KOPT-K1 (cell line): ENCODE measurements around the gene GLIS2.

ENCODE experiments used
- H3K27ac ChIP-seq: fragments of 200-600 bp; sonication (generic); 2 replicates; pipeline ENCODE4 v1.5.1; 2016; ENCODE audit warnings: antibody characterized with exemption, mild to moderate bottlenecking, low read depth, low read length; ENCODE audit not compliant: poor library complexity, severe bottlenecking
- H3K36me3 ChIP-seq: fragments of 200-600 bp; sonication (generic); 2 replicates; pipeline ENCODE4 v1.5.1; 2017; ENCODE audit warnings: antibody characterized with exemption, mild to moderate bottlenecking, low read length, moderate library complexity; ENCODE audit not compliant: insufficient read depth
- H3K9me3 ChIP-seq: fragments of 200-600 bp; sonication (generic); 2 replicates; pipeline ENCODE4 v1.5.1; 2017; ENCODE audit warnings: antibody characterized with exemption, low read length, mild to moderate bottlenecking; ENCODE audit not compliant: insufficient read depth, poor library complexity, severe bottlenecking

The GLIS2 gene

DNA sequence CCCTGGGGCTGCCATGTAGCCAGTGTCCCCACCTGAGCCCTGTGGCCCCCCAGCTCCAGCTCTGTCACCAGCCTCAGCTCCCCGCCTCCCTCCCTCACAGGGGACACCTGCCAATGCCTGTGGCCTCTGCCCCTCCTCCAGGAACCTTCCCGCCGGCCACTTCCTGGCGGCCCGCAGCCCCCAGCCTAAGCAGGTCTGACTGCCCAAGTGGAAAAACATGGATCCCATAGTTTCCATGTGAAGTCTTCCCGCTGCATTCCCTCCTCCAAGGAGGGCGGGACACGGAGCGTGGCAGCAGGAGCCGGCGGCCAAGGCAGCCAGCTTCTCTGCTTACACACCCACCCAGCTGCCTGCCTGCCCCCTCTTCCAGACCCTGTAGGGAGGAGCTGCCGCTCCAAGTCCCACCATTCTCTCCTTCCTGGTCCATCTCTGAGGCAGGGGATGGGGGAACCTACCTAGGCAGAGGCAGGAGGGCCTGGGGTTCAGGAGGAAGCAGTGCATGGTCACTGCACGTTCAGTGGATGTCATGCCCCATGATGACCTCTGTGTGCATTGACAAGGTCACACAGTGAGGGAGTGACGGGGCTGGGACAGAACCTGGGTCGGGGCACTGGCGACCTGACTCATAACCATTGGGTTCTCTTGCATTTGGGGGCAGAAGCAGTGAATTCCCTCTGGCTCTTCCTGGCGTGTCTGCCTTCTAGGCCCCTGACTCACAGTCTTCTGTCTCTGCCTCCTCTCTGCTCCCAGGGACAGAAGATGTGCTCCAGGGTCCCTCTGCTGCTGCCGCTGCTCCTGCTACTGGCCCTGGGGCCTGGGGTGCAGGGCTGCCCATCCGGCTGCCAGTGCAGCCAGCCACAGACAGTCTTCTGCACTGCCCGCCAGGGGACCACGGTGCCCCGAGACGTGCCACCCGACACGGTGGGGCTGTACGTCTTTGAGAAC, 64.5 kb downstream of the GLIS2 start:
- Histone ChIP-seq H3K9me3 (no peaks in the 10 kb centered on the region), H3K27ac (no peak overlapping the region), H3K36me3 (peaks cover 27% of the 10 kb centered on the region; the same call in 1 of the 2 replicates)

GRCh38 chr16:4381072-4381934, 65.4 kb downstream of the GLIS2 start:
- Histone ChIP-seq H3K36me3 (peaks cover 28% of the 10 kb centered on the region; the same call in 1 of the 2 replicates), H3K27ac (no peak overlapping the region), H3K9me3 (no peaks in the 10 kb centered on the region)

GRCh38 chr16:4381935-4382794, 66.3 kb downstream of the GLIS2 start:
- H3K9me3 ChIP-seq: no peaks in the 10 kb centered on the region
- H3K36me3 ChIP-seq: peaks cover 35% of the 10 kb centered on the region; the same call in 1 of the 2 replicates
- H3K27ac ChIP-seq: no peak overlapping the region

DNA sequence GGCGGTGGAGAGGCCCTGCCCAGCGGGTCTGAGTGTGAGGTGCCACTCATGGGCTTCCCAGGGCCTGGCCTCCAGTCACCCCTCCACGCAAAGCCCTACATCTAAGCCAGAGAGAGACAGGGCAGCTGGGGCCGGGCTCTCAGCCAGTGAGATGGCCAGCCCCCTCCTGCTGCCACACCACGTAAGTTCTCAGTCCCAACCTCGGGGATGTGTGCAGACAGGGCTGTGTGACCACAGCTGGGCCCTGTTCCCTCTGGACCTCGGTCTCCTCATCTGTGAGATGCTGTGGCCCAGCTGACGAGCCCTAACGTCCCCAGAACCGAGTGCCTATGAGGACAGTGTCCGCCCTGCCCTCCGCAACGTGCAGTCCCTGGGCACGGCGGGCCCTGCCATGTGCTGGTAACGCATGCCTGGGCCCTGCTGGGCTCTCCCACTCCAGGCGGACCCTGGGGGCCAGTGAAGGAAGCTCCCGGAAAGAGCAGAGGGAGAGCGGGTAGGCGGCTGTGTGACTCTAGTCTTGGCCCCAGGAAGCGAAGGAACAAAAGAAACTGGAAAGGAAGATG, 67.0 kb downstream of the GLIS2 start:
- peaks cover 40% of the 10 kb centered on the region; the same call in 1 of the 2 replicates for H3K36me3 ChIP-seq
- H3K27ac ChIP-seq: no peak overlapping the region
- no peaks in the 10 kb centered on the region for H3K9me3 ChIP-seq

DNA sequence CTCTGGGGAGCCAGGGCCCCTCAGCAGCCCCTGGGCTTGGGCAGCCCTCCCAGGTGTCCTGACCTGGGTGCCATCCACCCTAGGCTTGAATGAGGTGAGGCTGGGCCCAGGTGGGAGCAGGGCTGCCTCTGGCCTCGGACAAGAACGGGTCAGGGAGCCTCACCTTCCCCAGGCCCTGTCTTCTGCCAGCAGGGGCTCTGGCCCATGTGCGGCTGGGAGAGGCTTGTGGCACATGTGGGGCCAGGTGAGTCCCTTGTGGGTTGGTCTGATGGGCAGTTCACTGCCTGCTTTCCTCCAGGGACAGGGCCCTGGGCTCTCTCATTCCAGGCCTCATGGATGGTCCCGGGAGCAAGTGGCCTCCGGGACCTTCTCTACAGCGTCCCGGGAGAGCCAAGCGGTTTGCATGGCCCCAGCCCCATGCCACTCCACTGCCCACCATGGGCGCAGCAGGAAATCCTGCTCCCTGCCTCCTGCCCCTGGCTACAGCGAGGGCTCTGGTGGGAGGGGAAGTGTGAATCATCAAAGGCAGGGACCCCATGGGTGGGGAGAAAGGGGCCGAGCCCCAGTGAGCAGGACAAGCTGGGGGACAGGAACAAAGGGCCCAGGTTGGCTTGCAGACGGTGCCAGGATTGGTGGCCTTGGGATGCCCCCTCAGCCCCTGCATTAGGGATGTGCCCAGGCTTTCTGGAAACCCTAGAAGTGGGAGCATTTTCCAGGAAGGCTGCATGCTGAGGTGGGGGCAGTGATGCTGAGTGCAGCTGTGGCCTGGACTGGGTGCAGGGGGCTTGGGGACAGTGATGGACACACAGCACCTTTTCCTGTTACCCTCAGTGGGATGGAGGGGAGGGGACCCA, 68.0 kb downstream of the GLIS2 start:
- H3K27ac ChIP-seq: no peak overlapping the region
- H3K36me3 ChIP-seq: peaks cover 48% of the 10 kb centered on the region; the same call in 1 of the 2 replicates

GRCh38 chr16:4384509-4384942, 68.7 kb downstream of the GLIS2 start:
- no peaks in the 10 kb centered on the region for H3K9me3 ChIP-seq
- peaks cover 55% of the 10 kb centered on the region; the same call in 1 of the 2 replicates for H3K36me3 ChIP-seq
- H3K27ac ChIP-seq: no peak overlapping the region

More for the DNA sequence above, 68.0 kb downstream of the GLIS2 start:
- H3K9me3 ChIP-seq: no peaks in the 10 kb centered on the region

DNA sequence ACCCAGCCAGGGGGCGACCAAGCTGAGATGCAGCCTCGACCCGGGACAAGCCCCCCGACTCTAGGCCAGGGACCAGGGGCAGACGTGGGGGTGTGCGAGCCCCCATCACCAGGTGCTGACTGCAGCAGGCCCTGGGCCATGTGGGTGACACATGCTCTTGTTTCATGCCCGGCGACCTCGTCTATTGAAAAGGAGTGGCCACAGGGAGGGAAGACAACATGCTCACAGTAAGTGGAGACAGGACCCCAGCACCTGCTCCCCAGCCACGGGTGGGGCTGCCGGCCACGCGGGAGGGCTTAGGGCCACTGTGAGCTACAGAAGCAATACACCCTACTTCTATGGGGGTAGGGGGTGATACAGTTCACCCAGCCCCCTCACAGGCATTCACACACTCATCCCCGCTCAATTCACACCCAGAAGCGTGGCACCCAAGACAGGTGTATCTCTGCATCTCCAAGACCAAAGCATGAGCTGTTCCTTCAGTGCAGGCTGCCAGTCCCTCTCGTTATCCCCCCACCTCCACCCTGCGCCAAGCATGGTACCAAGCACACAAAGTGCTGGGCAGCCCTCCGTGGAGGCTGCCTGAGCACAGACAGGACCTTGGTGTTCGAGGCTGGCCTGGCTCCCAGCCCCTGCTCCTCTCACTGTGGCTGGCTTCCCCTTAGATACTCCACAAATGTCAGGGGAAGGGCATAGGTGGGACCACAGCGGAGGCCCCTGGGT, 69.4 kb downstream of the GLIS2 start:
- H3K27ac ChIP-seq: no peak overlapping the region
- no peaks in the 10 kb centered on the region for H3K9me3 ChIP-seq
- peaks cover 60% of the 10 kb centered on the region; the same call in 1 of the 2 replicates for H3K36me3 ChIP-seq

- H3K27ac ChIP-seq: no peak overlapping the region
- H3K36me3 ChIP-seq: peaks cover 61% of the 10 kb centered on the region; the same call in 1 of the 2 replicates
- H3K9me3 ChIP-seq: no peaks in the 10 kb centered on the region
Measured at GRCh38 chr16:4385789-4386450, 70.1 kb downstream of the GLIS2 start.

- H3K27ac ChIP-seq: no peak overlapping the region
- no peaks in the 10 kb centered on the region for H3K9me3 ChIP-seq
- H3K36me3 ChIP-seq: peaks cover 66% of the 10 kb centered on the region; the same call in 1 of the 2 replicates
Measured at GRCh38 chr16:4386451-4386805, 70.6 kb downstream of the GLIS2 start.

DNA sequence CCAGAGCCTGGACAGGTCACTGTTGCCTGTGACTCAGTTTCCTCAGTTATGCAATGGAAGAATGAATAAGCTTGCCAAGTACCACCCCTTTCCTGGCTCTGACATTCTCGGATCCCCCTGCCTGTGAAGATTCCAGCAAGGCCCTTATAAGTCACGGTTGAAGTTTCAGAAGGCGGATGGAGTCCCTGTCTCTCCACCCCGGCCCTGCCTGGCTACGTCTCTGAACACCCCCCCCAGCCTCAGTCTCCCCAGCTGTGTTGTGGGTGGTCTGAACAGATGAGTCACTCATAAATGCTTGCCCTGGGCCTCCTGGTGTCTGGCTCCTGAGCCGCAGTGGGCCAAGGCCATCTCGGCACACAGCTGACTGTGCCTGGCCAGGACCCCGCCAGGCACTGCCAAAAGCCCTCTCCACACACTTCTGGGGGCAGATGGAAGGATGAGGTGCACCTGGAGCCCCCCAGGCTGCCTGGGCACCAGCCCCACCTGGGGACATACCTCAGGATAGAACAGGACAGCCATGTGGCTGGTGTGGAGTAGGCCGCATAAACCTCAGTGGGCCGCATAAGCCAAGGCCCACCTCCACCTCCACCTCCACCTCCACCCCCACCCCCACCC, 71.2 kb downstream of the GLIS2 start:
- Histone ChIP-seq H3K36me3 (peaks cover 69% of the 10 kb centered on the region; the same call in 1 of the 2 replicates), H3K9me3 (no peaks in the 10 kb centered on the region), H3K27ac (no peak overlapping the region)

- peaks cover 76% of the 10 kb centered on the region for H3K36me3 ChIP-seq
- H3K9me3 ChIP-seq: no peaks in the 10 kb centered on the region
- no peak overlapping the region for H3K27ac ChIP-seq
Measured at GRCh38 chr16:4387781-4388180, 71.9 kb downstream of the GLIS2 start.

DNA sequence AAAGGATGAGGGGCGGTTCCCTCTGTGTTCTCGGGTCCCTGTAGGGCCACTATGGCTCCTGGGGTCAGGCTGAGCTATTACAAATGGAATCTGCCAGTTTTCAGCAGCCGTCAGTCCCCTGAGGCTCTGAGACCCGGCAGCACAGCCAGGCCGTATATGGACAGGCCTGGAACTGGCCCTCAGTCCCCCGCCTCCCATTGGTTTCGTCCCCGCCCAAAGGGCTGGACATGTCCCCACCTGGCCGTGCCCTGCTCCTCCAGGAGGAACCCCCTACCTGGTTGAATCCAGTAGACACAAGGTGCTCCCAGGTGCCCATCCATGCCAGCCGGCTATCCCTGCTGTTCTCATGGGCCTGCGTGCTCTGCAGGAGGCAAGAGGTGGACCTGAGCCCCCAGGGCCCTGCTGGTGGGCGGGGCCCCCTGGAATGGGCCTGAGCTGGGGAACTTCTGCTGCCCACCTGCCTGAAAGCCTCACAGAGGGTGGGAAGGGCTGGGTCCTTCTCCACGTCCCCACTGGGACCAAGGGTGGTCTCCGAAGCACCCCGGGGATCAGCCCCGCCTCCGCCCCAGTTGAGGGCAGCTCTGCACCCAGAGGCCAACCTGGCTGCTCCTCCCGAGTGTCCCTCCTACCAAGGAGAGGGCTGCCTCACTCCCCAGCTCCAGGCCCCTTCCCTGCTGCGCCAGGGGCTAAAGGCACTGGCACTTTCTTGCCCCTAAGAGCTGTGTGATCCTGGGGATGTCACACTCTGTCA, 72.6 kb downstream of the GLIS2 start:
- no peaks in the 10 kb centered on the region for H3K9me3 ChIP-seq
- peaks cover 82% of the 10 kb centered on the region for H3K36me3 ChIP-seq
- no peak overlapping the region for H3K27ac ChIP-seq
